Measurements from ENCODE around the gene ZFP82.

ZFP82 gene

GRCh38 chr19:36377541-36378178 lies 40.8 kb downstream of the ZFP82 start:
- Histone ChIP-seq H3K4me1 (peaks cover 22% of the 10 kb centered on the region), H3K4me3 (peak overlapping the region; percentile 80), H3K27ac (no peak overlapping the region), H3K9ac (peak overlapping the region; percentile 93), H3K27me3 (no peaks in the 10 kb centered on the region), H4K20me1 (no peaks in the 10 kb centered on the region), H3K4me2 (peak overlapping the region; percentile 84), H3K36me3 (peaks cover 28% of the 10 kb centered on the region), H3K9me3 (peaks cover 32% of the 10 kb centered on the region)
- TF ChIP-seq Cebpa-rat (IDR thresholded peaks at IDR 0.05): no peak

DNA sequence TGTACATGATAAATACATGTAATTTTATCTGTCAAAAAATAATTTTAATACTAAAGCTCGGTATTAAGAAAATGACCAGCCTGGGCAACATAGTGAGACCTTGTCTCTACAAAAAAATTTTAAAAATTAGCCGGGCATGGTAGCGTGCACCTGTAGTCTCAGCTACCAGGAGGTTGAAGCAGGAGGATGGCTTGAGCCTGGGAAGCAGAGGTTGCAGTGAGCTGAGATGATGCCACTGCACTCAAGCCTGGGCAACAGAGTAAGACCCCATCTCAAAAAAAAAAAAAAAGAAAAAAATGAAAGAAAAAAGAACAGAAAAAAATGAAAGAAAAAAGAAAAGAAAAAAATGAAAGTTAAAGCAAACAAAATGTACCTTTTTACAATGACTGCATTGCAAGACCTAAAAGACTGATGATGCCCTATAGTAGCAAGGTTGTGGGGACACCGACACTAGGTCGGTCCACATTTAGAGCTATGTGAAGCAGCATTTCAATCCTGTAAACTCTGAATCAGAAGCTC lies 44.7 kb downstream of the ZFP82 start:
- Histone ChIP-seq H3K9me3 (peaks cover 70% of the 10 kb centered on the region), H3K4me3 (no peak overlapping the region), H3K36me3 (peaks cover 60% of the 10 kb centered on the region), H3K4me1 (peaks cover 18% of the 10 kb centered on the region), H4K20me1 (no peaks in the 10 kb centered on the region), H3K27ac (no peak overlapping the region), H3K27me3 (no peaks in the 10 kb centered on the region), H3K4me2 (no peak overlapping the region), H3K9ac (no peak overlapping the region)
- TF ChIP-seq Cebpa-rat (IDR thresholded peaks at IDR 0.05): no peak

- H3K36me3 ChIP-seq: peaks cover 78% of the 10 kb centered on the region
- H3K27ac ChIP-seq: no peak overlapping the region
- H3K4me1 ChIP-seq: peaks cover 3% of the 10 kb centered on the region; the same call in 1 of the 2 replicates
- H3K9ac ChIP-seq: no peak overlapping the region
- no peaks in the 10 kb centered on the region for H4K20me1 ChIP-seq
- H3K4me2 ChIP-seq: no peak overlapping the region
- H3K4me3 ChIP-seq: no peak overlapping the region
- no peak for TF ChIP-seq Cebpa-rat (IDR thresholded peaks at IDR 0.05)
- H3K9me3 ChIP-seq: peaks cover 85% of the 10 kb centered on the region
- no peaks in the 10 kb centered on the region for H3K27me3 ChIP-seq
Observed at GRCh38 chr19:36371886-36372285, 46.6 kb downstream of the ZFP82 start.

- Histone ChIP-seq H3K4me2 (no peak overlapping the region), H3K36me3 (peaks cover 94% of the 10 kb centered on the region), H3K9ac (no peak overlapping the region), H3K9me3 (peaks cover 51% of the 10 kb centered on the region), H3K4me3 (no peak overlapping the region), H4K20me1 (no peaks in the 10 kb centered on the region), H3K27me3 (no peaks in the 10 kb centered on the region), H3K4me1 (no peaks in the 10 kb centered on the region), H3K27ac (no peak overlapping the region)
- no peak for TF ChIP-seq Cebpa-rat (IDR thresholded peaks at IDR 0.05)
Observed at GRCh38 chr19:36363845-36364244, 54.6 kb downstream of the ZFP82 start.

All from BLaER1 (cell line).